Stomach (tissue), 4 donors: Measurements from ENCODE around the gene PARL.

Experiments used
- CTCF ChIP-seq, 7 experiments: fragments of 450-650 bp in 4 of 7; fragments of 200-600 bp in 3 of 7; sonication (generic) in 3 of 7; IDR thresholded peaks; one replicate each; pipeline ENCODE4 v1.5.1; 2016 to 2019; ENCODE audit warnings: antibody characterized with exemption in 7 of 7, control low read depth in 2 of 7, mild to moderate bottlenecking in 1 of 7
- EP300 ChIP-seq: sonication (generic); formaldehyde crosslinking; IDR thresholded peaks from one replicate; pipeline ENCODE4 v1.6.1; 2017; ENCODE audit warnings: antibody characterized with exemption
- POLR2A ChIP-seq, 4 donors: fragments of 450-650 bp; IDR thresholded peaks; one replicate each; pipeline ENCODE4 v1.6.1; 2016; ENCODE audit warnings: antibody characterized with exemption in 4 of 4, control low read depth in 2 of 4, mild to moderate bottlenecking in 1 of 4, moderate library complexity in 1 of 4
- POLR2AphosphoS5 ChIP-seq, 3 donors: sonication (generic); formaldehyde crosslinking; IDR thresholded peaks; one replicate each; pipeline ENCODE4 v1.6.1; 2016; ENCODE audit warnings: antibody characterized with exemption in 3 of 3

GRCh38 chr3:183818041-183818620 is 66.5 kb downstream of the PARL start:
- TF ChIP-seq CTCF (IDR thresholded peaks at IDR 0.05), result no peak
- no peak for TF ChIP-seq POLR2A (IDR thresholded peaks at IDR 0.05)
- TF ChIP-seq POLR2AphosphoS5 (IDR thresholded peaks at IDR 0.05), result no peak
- no peak for TF ChIP-seq EP300
